Measurements from ENCODE around the gene SGMS1. TPM values are rescaled to one million over a fixed set of nuclear protein-coding genes. Genes with fewer than 3 reads are reported as not detected.

Gene SGMS1
- polyA plus RNA-seq, 1 donor (not counting 4 experiments of a cell fraction or from before 2014, with no cell fraction given): 18.3 TPM

DNA sequence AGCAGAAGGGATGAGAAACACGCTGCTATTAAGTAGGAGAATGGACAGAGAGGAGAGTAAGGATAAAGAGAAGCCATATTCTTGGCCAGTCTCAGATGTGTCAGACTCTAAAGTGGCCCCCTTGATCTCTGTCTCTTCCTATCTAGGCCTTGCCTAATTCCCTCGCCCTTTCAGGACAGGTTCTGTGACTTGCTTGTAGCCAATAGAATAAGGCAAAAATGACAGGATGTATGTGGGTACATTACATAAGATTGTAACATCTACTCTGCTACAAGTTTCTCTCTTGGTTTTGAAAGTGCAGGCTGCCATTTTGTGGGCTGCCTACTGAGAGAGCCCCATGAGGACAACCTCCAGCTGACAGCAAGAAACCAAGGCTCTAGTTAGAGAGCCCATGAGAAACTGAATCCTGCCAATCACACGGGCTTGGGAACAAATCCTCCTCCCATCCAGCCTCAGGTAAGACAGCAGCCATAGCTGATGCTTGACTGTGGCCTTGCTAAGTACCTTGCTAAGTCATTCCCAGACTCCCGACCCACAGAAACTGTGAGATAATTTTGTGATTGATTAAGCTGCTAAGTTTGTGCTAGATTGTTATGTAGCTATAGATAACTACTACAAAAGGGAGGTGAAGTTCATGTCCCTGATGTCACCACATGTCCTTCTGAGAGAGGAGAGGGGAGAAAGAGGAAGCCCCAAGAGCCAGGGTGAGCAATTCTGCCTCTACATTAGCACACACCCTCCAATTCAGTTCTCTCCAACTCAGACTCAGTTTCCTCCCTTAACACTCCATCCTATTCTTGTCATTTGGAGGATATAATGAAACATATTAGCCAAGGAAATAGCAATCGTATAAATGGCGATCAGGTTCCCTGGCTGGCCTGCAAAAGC, 185.5 kb downstream of the SGMS1 start:
- H2AFZ ChIP-seq (ENCODE audit: control insufficient read depth, low read length): no peak overlapping the region
- H3K9me1 ChIP-seq (ENCODE audit: control insufficient read depth, extremely low read depth, insufficient read depth, low read length): no peaks in the 10 kb centered on the region
- no peak overlapping the region for H3K4me2 ChIP-seq (ENCODE audit: control insufficient read depth, extremely low read depth, insufficient read depth, low read depth, low read length)
- no peak for DNase-seq (ENCODE audit: low read depth, low spot score)
- no peaks in the 10 kb centered on the region for H3K4me1 ChIP-seq (ENCODE audit: control insufficient read depth, extremely low read depth, insufficient read depth, low read length)
- no peak overlapping the region for H3K27ac ChIP-seq (ENCODE audit: control insufficient read depth, insufficient read depth, low read length)
- FAIRE-seq: no peak
- no peaks in the 10 kb centered on the region for H3K27me3 ChIP-seq (ENCODE audit: control insufficient read depth, extremely low read depth, insufficient read depth, low read length)
- no peaks in the 10 kb centered on the region for H3K79me2 ChIP-seq (ENCODE audit: control insufficient read depth, insufficient read depth, low read length)
- no peaks in the 10 kb centered on the region for H4K20me1 ChIP-seq (ENCODE audit: control insufficient read depth, extremely low read depth, insufficient read depth, low read length)
- H3K36me3 ChIP-seq (ENCODE audit: control insufficient read depth in 2 of 2, extremely low read depth in 1 of 2, insufficient read depth in 2 of 2, low read length in 2 of 2): no peaks in the 10 kb centered on the region
- TF ChIP-seq CTCF (optimal IDR thresholded peaks at IDR 0.05 in 1 of 3, IDR thresholded peaks at IDR 0.05 in 1 of 3, conservative IDR thresholded peaks at IDR 0.05 in 1 of 3; ENCODE audit: extremely low read depth in 1 of 3, insufficient read depth in 2 of 3, low read length in 3 of 3): no peak
- no peak for TF ChIP-seq EZH2 (IDR thresholded peaks at IDR 0.05; ENCODE audit: low read length)
- H3K9me3 ChIP-seq (ENCODE audit: control insufficient read depth, low read depth, low read length): no peaks in the 10 kb centered on the region
- no peak overlapping the region for H3K4me3 ChIP-seq (ENCODE audit: control insufficient read depth in 2 of 3, extremely low read depth in 1 of 3, insufficient read depth in 2 of 3, low read depth in 1 of 3, low read length in 3 of 3)
- no peak overlapping the region for H3K9ac ChIP-seq (ENCODE audit: control insufficient read depth, extremely low read depth, insufficient read depth, low read length)
- dilution Hi-C loops (cut with MboI; ENCODE audit: extremely low pct_ligation_motif_present, low sequenced_read_pairs): no loop called here

- TF ChIP-seq EZH2 (IDR thresholded peaks at IDR 0.05; ENCODE audit: low read length) (no peak), CTCF (optimal IDR thresholded peaks at IDR 0.05 in 1 of 3, IDR thresholded peaks at IDR 0.05 in 1 of 3, conservative IDR thresholded peaks at IDR 0.05 in 1 of 3; ENCODE audit: extremely low read depth in 1 of 3, insufficient read depth in 2 of 3, low read length in 3 of 3) (no peak)
- Histone ChIP-seq H3K9me3 (ENCODE audit: control insufficient read depth, low read depth, low read length) (no peaks in the 10 kb centered on the region), H3K36me3 (ENCODE audit: control insufficient read depth in 2 of 2, extremely low read depth in 1 of 2, insufficient read depth in 2 of 2, low read length in 2 of 2) (no peaks in the 10 kb centered on the region), H3K4me3 (ENCODE audit: control insufficient read depth in 2 of 3, extremely low read depth in 1 of 3, insufficient read depth in 2 of 3, low read depth in 1 of 3, low read length in 3 of 3) (no peak overlapping the region), H4K20me1 (ENCODE audit: control insufficient read depth, extremely low read depth, insufficient read depth, low read length) (no peaks in the 10 kb centered on the region), H3K27me3 (ENCODE audit: control insufficient read depth, extremely low read depth, insufficient read depth, low read length) (no peaks in the 10 kb centered on the region), H2AFZ (ENCODE audit: control insufficient read depth, low read length) (no peak overlapping the region), H3K9ac (ENCODE audit: control insufficient read depth, extremely low read depth, insufficient read depth, low read length) (no peak overlapping the region), H3K4me2 (ENCODE audit: control insufficient read depth, extremely low read depth, insufficient read depth, low read depth, low read length) (no peak overlapping the region), H3K79me2 (ENCODE audit: control insufficient read depth, insufficient read depth, low read length) (no peaks in the 10 kb centered on the region), H3K27ac (ENCODE audit: control insufficient read depth, insufficient read depth, low read length) (no peak overlapping the region), H3K9me1 (ENCODE audit: control insufficient read depth, extremely low read depth, insufficient read depth, low read length) (no peaks in the 10 kb centered on the region), H3K4me1 (ENCODE audit: control insufficient read depth, extremely low read depth, insufficient read depth, low read length) (no peaks in the 10 kb centered on the region)
- no peak for FAIRE-seq
- dilution Hi-C loops (cut with MboI; ENCODE audit: extremely low pct_ligation_motif_present, low sequenced_read_pairs): no loop called here
- DNase-seq (ENCODE audit: low read depth, low spot score): no peak
These were observed 186.5 kb downstream of the SGMS1 start for GRCh38 chr10:50437248-50437647.
